AG04449 (cell line): ENCODE data around the gene METRN.

ENCODE experiments used
- CTCF ChIA-PET: fragments of 350-600 bp; formaldehyde crosslinking; extraction: SDS; loops from one replicate; lab custom pipeline; 2021; ENCODE audit warnings: antibody characterized with exemption; lab: Yijun Ruan, JAX
- POLR2A ChIA-PET: fragments of 400-600, 350-600 bp; formaldehyde crosslinking; extraction: SDS; loops from one replicate; lab custom pipeline; 2020; ENCODE audit warnings: antibody characterized with exemption, inconsistent platforms; lab: Yijun Ruan, JAX
- DNase-seq: peaks from one replicate; pipeline ENCODE4 v3.0.0-alpha.2; 2010; ENCODE audit warnings: low read depth, low spot score
- H3K4me3 ChIP-seq: 2 replicates; pipeline ENCODE4 v1.5.1; 2011; ENCODE audit warnings: low read depth, mild to moderate bottlenecking, control low read depth, low read length
- TF ChIP-seq, protein P1 (sequence below): IDR thresholded peaks from one replicate; pipeline ENCODE4 v1.5.1; 2011; ENCODE audit warnings: mild to moderate bottlenecking, moderate library complexity, low read length, control low read depth, inconsistent platforms; ENCODE audit not compliant: insufficient read depth; ENCODE audit errors: missing control alignments

Gene METRN

DNA sequence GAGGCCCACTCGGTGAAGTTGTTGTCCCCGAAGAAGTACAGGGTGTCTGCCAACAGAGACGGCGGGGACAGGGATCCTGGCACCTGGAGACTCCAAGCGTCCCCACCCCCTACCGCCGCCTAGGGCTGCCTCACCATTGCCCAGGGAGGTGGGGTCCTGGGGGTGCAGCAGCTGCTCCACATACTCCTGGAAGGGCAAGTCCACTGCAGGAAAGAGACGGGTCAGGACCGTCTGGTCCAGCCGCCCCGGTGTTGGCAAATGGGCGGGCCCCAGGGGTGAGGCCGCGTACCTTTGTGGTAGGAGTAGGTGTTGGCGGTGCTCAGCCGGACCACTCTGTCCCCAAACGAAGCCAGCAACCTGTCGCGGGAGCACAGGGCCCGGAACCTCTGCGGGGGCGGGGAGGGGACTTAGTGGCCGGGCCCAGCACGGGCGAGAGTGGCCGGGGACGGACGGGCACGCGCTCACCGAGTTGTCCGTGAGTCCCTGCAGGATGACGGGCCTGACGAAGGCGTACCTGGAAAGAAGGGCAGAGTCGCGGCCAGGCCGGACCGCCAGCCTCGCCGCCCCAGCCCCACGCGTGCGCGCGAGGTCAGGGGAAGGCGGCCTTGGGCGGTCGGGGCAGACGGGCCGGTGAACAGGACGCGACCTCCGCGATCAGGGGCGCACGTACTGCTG, 31.4 kb upstream of the METRN start:
- peak overlapping the region; percentile 67 for H3K4me3 ChIP-seq
- DNase-seq: no peak
- ChIA-PET POLR2A (interaction anchor here (1.2 kb wide), 1 partner anchor 8 kb away, joined by 7 read pairs; the partner anchor contains the start of gene RHBDL1), CTCF (no interaction called here)
- TF ChIP-seq, protein P1, sequence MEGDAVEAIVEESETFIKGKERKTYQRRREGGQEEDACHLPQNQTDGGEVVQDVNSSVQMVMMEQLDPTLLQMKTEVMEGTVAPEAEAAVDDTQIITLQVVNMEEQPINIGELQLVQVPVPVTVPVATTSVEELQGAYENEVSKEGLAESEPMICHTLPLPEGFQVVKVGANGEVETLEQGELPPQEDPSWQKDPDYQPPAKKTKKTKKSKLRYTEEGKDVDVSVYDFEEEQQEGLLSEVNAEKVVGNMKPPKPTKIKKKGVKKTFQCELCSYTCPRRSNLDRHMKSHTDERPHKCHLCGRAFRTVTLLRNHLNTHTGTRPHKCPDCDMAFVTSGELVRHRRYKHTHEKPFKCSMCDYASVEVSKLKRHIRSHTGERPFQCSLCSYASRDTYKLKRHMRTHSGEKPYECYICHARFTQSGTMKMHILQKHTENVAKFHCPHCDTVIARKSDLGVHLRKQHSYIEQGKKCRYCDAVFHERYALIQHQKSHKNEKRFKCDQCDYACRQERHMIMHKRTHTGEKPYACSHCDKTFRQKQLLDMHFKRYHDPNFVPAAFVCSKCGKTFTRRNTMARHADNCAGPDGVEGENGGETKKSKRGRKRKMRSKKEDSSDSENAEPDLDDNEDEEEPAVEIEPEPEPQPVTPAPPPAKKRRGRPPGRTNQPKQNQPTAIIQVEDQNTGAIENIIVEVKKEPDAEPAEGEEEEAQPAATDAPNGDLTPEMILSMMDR: no peak

DNA sequence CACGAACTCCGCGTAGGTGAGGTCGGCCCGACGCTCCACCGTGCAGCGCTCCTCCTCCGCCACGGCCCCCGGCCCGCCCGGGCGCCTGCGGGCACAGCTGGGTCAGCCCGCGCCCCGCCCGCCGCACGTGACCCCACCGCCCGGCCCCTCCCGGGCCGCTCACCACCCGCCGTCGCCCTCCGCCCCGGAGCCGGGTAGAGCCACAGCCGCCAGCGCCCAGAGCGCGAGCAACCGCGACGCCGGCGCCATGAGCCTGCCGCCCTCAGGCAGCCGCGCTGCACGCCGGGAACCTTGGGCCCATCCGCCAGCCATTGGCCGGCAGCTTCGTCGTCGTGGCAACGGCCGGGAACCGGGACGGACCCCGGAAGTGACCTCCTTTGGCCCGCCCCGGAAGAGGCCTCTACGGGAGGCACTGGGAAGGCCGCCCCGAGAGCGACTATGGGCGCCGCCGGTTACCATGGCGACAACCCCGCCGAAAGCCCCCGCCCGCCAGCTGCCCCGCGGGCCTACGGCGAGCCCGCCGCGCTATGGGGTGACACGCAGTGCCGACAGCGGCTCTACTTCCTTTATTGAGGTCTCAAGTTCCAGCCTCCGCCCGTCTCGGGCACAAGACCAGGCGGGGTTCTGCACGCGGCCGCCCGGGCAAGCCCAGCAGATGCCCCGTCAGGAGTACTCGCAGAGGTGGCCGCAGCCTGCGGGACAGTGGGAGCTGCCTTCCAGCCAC, 30.7 kb upstream of the METRN start, which contains the start of gene JMJD8:
Gene JMJD8 (minus strand): TSS at position 264 of the 724 bp plus-strand sequence. CDS start 15 bp downstream, at position 249.
- CTCF ChIA-PET: no interaction called here
- DNase-seq: peak; percentile 60
- TF ChIP-seq, protein P1: no peak

DNA sequence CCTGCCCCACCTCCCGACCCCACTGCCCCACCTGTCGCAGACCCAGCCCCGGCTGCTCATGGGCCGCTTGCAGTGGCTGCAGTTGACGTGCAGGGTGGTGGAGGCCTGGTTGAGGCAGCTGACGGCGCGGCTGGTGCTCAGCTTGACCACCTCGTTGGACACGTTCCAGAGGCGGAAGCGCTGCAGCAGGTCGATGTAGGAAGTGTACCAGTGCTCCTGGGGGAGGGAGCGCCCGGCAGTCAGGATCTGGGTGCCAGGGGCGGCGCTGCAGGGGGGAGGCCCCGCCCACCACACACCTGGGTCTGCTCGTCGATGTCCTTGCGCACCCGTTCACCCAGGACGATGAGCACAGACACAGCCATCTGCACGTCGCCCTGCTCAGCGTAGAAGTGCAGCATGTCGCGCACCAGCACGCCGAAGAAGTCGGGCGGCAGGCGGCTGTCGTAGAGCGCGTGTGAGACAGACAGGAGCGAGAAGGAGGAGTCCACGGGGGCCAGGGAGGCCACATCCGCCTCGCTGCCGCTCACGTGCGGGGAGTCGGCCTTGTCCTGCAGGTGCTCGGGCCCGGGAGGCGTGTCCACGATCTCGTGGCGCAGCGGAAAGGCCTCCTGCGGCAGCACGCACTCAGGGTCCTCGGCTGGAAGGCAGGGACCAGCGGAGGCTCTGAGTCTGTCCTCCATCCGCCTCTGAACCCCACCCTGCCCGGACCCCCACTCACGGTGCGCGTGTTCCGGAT, 29.8 kb upstream of the METRN start:
- POLR2A ChIA-PET: interaction anchor here (0.7 kb wide), 1 partner anchor 28 kb away, joined by 3 read pairs; no protein-coding TSS in a partner anchor
- CTCF ChIA-PET: interaction anchor here (1.3 to 1.5 kb wide), 2 partner anchors 17 to 31 kb away, joined by 5 to 8 read pairs; partner anchors contain the start of gene RHOT2
- TF ChIP-seq, protein P1: no peak
- DNase-seq: no peak
- H3K4me3 ChIP-seq: no peak overlapping the region

More for the DNA sequence above, 30.7 kb upstream of the METRN start, which contains the start of gene JMJD8:
- POLR2A ChIA-PET: interaction anchor here (0.7 to 1.2 kb wide), 2 partner anchors 9 to 27 kb away, joined by 3 to 7 read pairs; partner anchors contain the start of gene RHBDL1
- peak within 1 kb of the TSS; percentile 67 for H3K4me3 ChIP-seq

DNA sequence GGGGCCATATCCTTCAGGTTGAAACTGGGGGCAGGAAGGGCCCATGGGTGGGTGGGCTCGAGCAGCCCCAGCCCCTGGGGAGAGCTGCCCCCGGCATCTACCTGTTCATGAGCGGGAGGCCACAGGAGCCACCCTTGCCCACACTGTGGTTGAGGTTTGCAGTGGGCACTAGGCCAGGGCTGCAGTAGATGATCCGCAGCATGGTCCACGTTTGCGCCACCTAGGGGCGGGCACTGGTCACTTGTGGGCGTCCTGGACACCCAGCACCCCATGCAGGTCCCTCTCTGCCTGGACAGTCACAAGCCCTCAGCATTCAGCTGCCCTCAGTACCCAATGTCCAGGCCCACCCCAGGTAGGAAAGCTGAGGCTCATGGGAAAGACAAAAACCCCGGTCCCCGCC, 29.0 kb upstream of the METRN start:
- POLR2A ChIA-PET: interaction anchor here (1.4 kb wide), 1 partner anchor 35 kb away, joined by 5 read pairs; the partner anchor contains the start of gene ANTKMT
- CTCF ChIA-PET: interaction anchor here (1.2 to 1.5 kb wide), 3 partner anchors 10 to 30 kb away, joined by 5 to 8 read pairs (median 5); partner anchors contain the start of genes RHBDL1 and RHOT2
- no peak for DNase-seq
- H3K4me3 ChIP-seq: no peak overlapping the region
- TF ChIP-seq, protein P1: peak; percentile 49

DNA sequence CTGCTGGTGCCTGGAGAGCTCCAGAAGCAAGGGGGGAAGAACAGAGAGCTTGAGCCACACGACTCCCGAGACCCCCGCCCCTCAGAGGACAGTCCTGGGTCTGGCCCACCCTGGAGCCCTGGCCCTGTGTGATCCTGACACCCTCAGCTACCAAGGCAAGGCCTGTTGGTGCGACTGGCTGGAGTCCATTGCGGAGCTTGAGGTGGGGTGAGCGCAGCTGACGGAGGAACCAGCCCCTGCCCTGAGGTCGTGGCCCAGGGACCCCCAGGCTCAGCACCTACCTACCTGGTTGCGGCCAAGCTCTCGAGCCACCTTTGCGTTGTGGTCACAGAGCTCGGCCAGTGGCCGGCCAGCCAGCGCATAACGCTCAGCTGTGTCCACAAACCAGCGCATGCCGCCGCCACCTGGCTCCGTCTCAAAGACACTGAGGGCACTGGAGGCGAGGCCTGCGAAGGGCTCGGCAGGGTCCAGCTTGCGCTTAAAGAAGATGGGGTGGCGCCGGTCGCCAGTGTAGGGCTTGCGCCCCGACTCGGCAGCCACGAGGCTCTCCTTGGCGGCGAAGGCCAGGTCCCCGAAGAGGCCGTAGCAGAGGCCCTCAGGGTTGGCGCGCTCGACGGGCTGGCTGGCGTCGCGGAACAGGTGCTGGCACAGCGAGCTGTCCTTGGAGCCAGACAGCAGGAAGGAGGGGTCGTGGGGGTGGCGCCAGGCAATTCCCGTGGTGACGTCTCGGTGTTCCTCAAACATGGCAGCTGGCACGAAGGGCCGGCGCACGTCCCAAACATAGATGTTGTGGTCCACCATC, 28.3 kb upstream of the METRN start:
- ChIA-PET POLR2A (interaction anchor here (1.4 kb wide), 1 partner anchor 34 kb away, joined by 5 read pairs; the partner anchor contains the start of gene ANTKMT), CTCF (interaction anchor here (1.2 to 1.5 kb wide), 3 partner anchors 11 to 29 kb away, joined by 5 to 8 read pairs (median 5); partner anchors contain the start of genes RHBDL1 and RHOT2)
- no peak overlapping the region for H3K4me3 ChIP-seq
- DNase-seq: no peak
- TF ChIP-seq, protein P1: no peak
